Fibroblast of skin of scalp (primary cell): ENCODE data around the gene ALOXE3.
"Not testable (repeated sequence)": the region's sequence is repeated elsewhere in the genome, so short reads cannot be mapped to it uniquely, and the experiment has no call there.

ENCODE experiments used
- DNase-seq: peaks from one replicate; pipeline ENCODE4 v3.0.0-alpha.2; 2013

Gene ALOXE3

GRCh38 chr17:8091033-8091687 is 27.2 kb downstream of the ALOXE3 start:
- peak; percentile 22 for DNase-seq

GRCh38 chr17:8089728-8090127 is 28.6 kb downstream of the ALOXE3 start:
- no peak for DNase-seq

GRCh38 chr17:8087952-8088230 is 30.4 kb downstream of the ALOXE3 start:
- no peak for DNase-seq

GRCh38 chr17:8087075-8087951 is 31.0 kb downstream of the ALOXE3 start, which contains the start of gene ALOX12B:
TSS of gene ALOX12B (minus strand) at chr17:8087716. CDS start at chr17:8087442, 274 bp downstream.
- no peak for DNase-seq

- DNase-seq, result no peak
These were observed 34.1 kb downstream of the ALOXE3 start for GRCh38 chr17:8084250-8084649.

GRCh38 chr17:8082292-8082691 is 36.0 kb downstream of the ALOXE3 start:
- no peak for DNase-seq

GRCh38 chr17:8081876-8082275 is 36.4 kb downstream of the ALOXE3 start:
- DNase-seq, result no peak

GRCh38 chr17:8080799-8081219 is 37.5 kb downstream of the ALOXE3 start:
- DNase-seq, result no peak

- no peak for DNase-seq
These were observed 38.0 kb downstream of the ALOXE3 start for GRCh38 chr17:8080208-8080798.

GRCh38 chr17:8079291-8080207 is 38.8 kb downstream of the ALOXE3 start:
- DNase-seq, result peak; percentile 52

- DNase-seq, result not testable (repeated sequence)
These were observed 40.4 kb downstream of the ALOXE3 start for GRCh38 chr17:8077939-8078338.

- DNase-seq, result no peak
These were observed 41.6 kb downstream of the ALOXE3 start for GRCh38 chr17:8076502-8077266.

- DNase-seq, result no peak
These were observed 42.6 kb downstream of the ALOXE3 start for GRCh38 chr17:8075574-8076342.

GRCh38 chr17:8075081-8075480 is 43.2 kb downstream of the ALOXE3 start:
- DNase-seq, result no peak

GRCh38 chr17:8074554-8074953 is 43.8 kb downstream of the ALOXE3 start:
- no peak for DNase-seq

GRCh38 chr17:8073627-8074484 is 44.5 kb downstream of the ALOXE3 start:
- peak; percentile 48 for DNase-seq

GRCh38 chr17:8072729-8073461 is 45.4 kb downstream of the ALOXE3 start:
- DNase-seq, result no peak

GRCh38 chr17:8072341-8072728 is 46.0 kb downstream of the ALOXE3 start:
- no peak for DNase-seq

GRCh38 chr17:8071496-8071895 is 46.8 kb downstream of the ALOXE3 start:
- DNase-seq, result no peak

- DNase-seq, result no peak
These were observed 48.8 kb downstream of the ALOXE3 start for GRCh38 chr17:8069587-8069860.
